ENCODE data around the gene VPS52.

DNA sequence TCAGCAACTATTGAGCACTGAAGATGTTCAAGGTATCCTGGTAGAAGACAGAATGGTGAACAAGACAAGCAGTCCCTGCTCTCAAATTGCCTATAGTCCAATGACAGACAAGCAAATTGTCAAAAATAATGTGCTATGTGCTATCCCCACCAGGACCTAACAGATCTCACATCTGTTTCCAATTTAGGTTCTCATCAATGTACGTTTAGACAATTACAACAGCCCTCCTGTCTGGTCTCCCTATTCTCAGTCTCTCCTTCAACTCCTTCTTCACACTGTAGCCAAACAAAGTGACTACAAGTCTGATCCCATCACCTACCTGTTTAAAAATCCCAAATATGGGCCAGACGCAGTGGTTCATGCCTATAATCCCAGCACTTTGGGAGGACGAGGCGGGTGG, 34.7 kb upstream of the VPS52 start:
- TF ChIP-seq, protein P1, sequence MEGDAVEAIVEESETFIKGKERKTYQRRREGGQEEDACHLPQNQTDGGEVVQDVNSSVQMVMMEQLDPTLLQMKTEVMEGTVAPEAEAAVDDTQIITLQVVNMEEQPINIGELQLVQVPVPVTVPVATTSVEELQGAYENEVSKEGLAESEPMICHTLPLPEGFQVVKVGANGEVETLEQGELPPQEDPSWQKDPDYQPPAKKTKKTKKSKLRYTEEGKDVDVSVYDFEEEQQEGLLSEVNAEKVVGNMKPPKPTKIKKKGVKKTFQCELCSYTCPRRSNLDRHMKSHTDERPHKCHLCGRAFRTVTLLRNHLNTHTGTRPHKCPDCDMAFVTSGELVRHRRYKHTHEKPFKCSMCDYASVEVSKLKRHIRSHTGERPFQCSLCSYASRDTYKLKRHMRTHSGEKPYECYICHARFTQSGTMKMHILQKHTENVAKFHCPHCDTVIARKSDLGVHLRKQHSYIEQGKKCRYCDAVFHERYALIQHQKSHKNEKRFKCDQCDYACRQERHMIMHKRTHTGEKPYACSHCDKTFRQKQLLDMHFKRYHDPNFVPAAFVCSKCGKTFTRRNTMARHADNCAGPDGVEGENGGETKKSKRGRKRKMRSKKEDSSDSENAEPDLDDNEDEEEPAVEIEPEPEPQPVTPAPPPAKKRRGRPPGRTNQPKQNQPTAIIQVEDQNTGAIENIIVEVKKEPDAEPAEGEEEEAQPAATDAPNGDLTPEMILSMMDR (conservative IDR thresholded peaks at IDR 0.05), result no peak
- TF ChIP-seq EZH2 (IDR thresholded peaks at IDR 0.05; ENCODE audit: low read depth), result no peak
